ENCODE results near the gene WDR88. TPM values are rescaled to one million over a fixed set of nuclear protein-coding genes. Genes with fewer than 3 reads are reported as not detected.

Gene WDR88
- polyA plus RNA-seq, 1 donor from 2014 or later = 0.35 TPM

- H3K36me3 ChIP-seq (ENCODE audit: insufficient read depth, low read length) = no peaks in the 10 kb centered on the region
- H4K20me1 ChIP-seq (ENCODE audit: insufficient read depth) = no peaks in the 10 kb centered on the region
- no peak overlapping the region for H3K9ac ChIP-seq (ENCODE audit: low read length)
- no peaks in the 10 kb centered on the region for H3K9me3 ChIP-seq (ENCODE audit: low read length)
- no peak overlapping the region for H2AFZ ChIP-seq (ENCODE audit: low read depth, low read length)
- no peak overlapping the region for H3K4me3 ChIP-seq (ENCODE audit: low read length)
- no peak for TF ChIP-seq RAD21 (conservative IDR thresholded peaks at IDR 0.05)
- no peak for TF ChIP-seq REST (IDR thresholded peaks at IDR 0.05; ENCODE audit: borderline replicate concordance)
- TF ChIP-seq EP300 (conservative IDR thresholded peaks at IDR 0.05; ENCODE audit: poor library complexity, severe bottlenecking) = no peak
- TF ChIP-seq POLR2AphosphoS5 (IDR thresholded peaks at IDR 0.05) = no peak
- TF ChIP-seq TAF1 (IDR thresholded peaks at IDR 0.05; ENCODE audit: low read depth) = no peak
- no peak for TF ChIP-seq CTCF (IDR thresholded peaks at IDR 0.05; ENCODE audit: poor library complexity, severe bottlenecking)
- no peak for TF ChIP-seq SMC3 (conservative IDR thresholded peaks at IDR 0.05; ENCODE audit: poor library complexity)
- no peak for TF ChIP-seq EZH2 (IDR thresholded peaks at IDR 0.05; ENCODE audit: borderline replicate concordance, insufficient read depth, low read length, poor library complexity, severe bottlenecking)
- TF ChIP-seq MXI1 (conservative IDR thresholded peaks at IDR 0.05; ENCODE audit: poor library complexity, severe bottlenecking) = no peak
- no peak overlapping the region for H3K27ac ChIP-seq (ENCODE audit: low read length)
- H3K79me2 ChIP-seq (replicated peaks; ENCODE audit: insufficient read depth, low read length) = no peaks in the 10 kb centered on the region
- H3K27me3 ChIP-seq (ENCODE audit: insufficient read depth, low read depth, low read length) = no peaks in the 10 kb centered on the region
- no peaks in the 10 kb centered on the region for H3K9me2 ChIP-seq (ENCODE audit: insufficient read depth, low read length)
- H3K4me2 ChIP-seq (ENCODE audit: low read length) = no peak overlapping the region
- H3F3A ChIP-seq (ENCODE audit: insufficient read depth, low read length, poor library complexity, severe bottlenecking) = no peaks in the 10 kb centered on the region
Measured at GRCh38 chr19:33110137-33110910, 21.6 kb upstream of the WDR88 start.

- no peaks in the 10 kb centered on the region for H3K79me2 ChIP-seq (replicated peaks; ENCODE audit: insufficient read depth, low read length)
- H3F3A ChIP-seq (ENCODE audit: insufficient read depth, low read length, poor library complexity, severe bottlenecking) = no peaks in the 10 kb centered on the region
- H4K20me1 ChIP-seq (ENCODE audit: insufficient read depth) = no peaks in the 10 kb centered on the region
- H3K27ac ChIP-seq (ENCODE audit: low read length) = no peak overlapping the region
- TF ChIP-seq POLR2AphosphoS5 (IDR thresholded peaks at IDR 0.05) (no peak), SMC3 (conservative IDR thresholded peaks at IDR 0.05; ENCODE audit: poor library complexity) (no peak), RAD21 (conservative IDR thresholded peaks at IDR 0.05) (no peak), CTCF (IDR thresholded peaks at IDR 0.05; ENCODE audit: poor library complexity, severe bottlenecking) (no peak), EZH2 (IDR thresholded peaks at IDR 0.05; ENCODE audit: borderline replicate concordance, insufficient read depth, low read length, poor library complexity, severe bottlenecking) (no peak), REST (IDR thresholded peaks at IDR 0.05; ENCODE audit: borderline replicate concordance) (no peak), EP300 (conservative IDR thresholded peaks at IDR 0.05; ENCODE audit: poor library complexity, severe bottlenecking) (no peak), MXI1 (conservative IDR thresholded peaks at IDR 0.05; ENCODE audit: poor library complexity, severe bottlenecking) (no peak), TAF1 (IDR thresholded peaks at IDR 0.05; ENCODE audit: low read depth) (no peak)
- H3K27me3 ChIP-seq (ENCODE audit: insufficient read depth, low read depth, low read length) = no peaks in the 10 kb centered on the region
- H3K9me3 ChIP-seq (ENCODE audit: low read length) = no peaks in the 10 kb centered on the region
- no peak overlapping the region for H2AFZ ChIP-seq (ENCODE audit: low read depth, low read length)
- H3K9ac ChIP-seq (ENCODE audit: low read length) = no peak overlapping the region
- H3K36me3 ChIP-seq (ENCODE audit: insufficient read depth, low read length) = no peaks in the 10 kb centered on the region
- H3K4me3 ChIP-seq (ENCODE audit: low read length) = no peak overlapping the region
- no peaks in the 10 kb centered on the region for H3K9me2 ChIP-seq (ENCODE audit: insufficient read depth, low read length)
- H3K4me2 ChIP-seq (ENCODE audit: low read length) = no peak overlapping the region
Measured at GRCh38 chr19:33111587-33111986, 20.3 kb upstream of the WDR88 start.
